Adrenal gland (tissue), 5 donors: ENCODE results near the gene OR13F1.
"Not testable (repeated sequence)": the region's sequence is repeated elsewhere in the genome, so short reads cannot be mapped to it uniquely, and the experiment has no call there.

Experiments
- CTCF ChIP-seq, 6 experiments: fragments of 450-650 bp in 4 of 6; fragments of 200-600 bp in 2 of 6; sonication (generic) in 1 of 6; IDR thresholded peaks; 1 replicate in 5 of 6; 2 replicates in 1 of 6; pipeline versions ENCODE4 v1.5.1 to v1.8.0; 2016 to 2021; ENCODE audit warnings: antibody characterized with exemption in 6 of 6, mild to moderate bottlenecking in 2 of 6, moderate library complexity in 1 of 6
- POLR2A ChIP-seq, 2 donors: fragments of 450-650 bp; IDR thresholded peaks; one replicate each; pipeline ENCODE4 v1.6.1; 2017; ENCODE audit warnings: antibody characterized with exemption in 2 of 2, mild to moderate bottlenecking in 2 of 2, moderate library complexity in 1 of 2
- donor health status: DM: no; HTN: no; CAD: no.

- not testable (repeated sequence) for TF ChIP-seq POLR2A, CTCF (IDR thresholded peaks at IDR 0.05)
Measured at GRCh38 chr9:104520241-104520640, 16.2 kb downstream of the OR13F1 start.
